GM23248 (cell line): ENCODE results near the gene LMF1. TPM values are rescaled to one million over a fixed set of nuclear protein-coding genes. Genes with fewer than 3 reads are reported as not detected.

Experiments used
- DNase-seq: peaks from one replicate; pipeline ENCODE4 v3.0.0-alpha.2; 2015
- H2AFZ ChIP-seq: fragments of 200-600 bp; sonication (generic); 2 replicates; pipeline ENCODE4 v1.6.1; 2016; ENCODE audit warnings: antibody characterized with exemption
- H3F3A ChIP-seq: fragments of 200-600 bp; sonication (generic); 2 replicates; pipeline ENCODE4 v1.6.1; 2016; ENCODE audit warnings: mild to moderate bottlenecking, antibody characterized with exemption, mixed run types; ENCODE audit not compliant: insufficient read depth
- H3K27ac ChIP-seq: fragments of 200-600 bp; sonication (generic); 2 replicates; pipeline ENCODE4 v1.5.1; 2016; ENCODE audit warnings: mild to moderate bottlenecking
- H3K27me3 ChIP-seq: fragments of 200-600 bp; sonication (generic); replicated peaks from 2 replicates; pipeline ENCODE4 v1.6.1; 2016; ENCODE audit warnings: mild to moderate bottlenecking; ENCODE audit not compliant: insufficient read depth
- H3K36me3 ChIP-seq: fragments of 200-600 bp; sonication (generic); 2 replicates; pipeline ENCODE4 v1.6.1; 2016; ENCODE audit warnings: low read depth, mild to moderate bottlenecking
- H3K4me1 ChIP-seq: fragments of 200-600 bp; sonication (generic); 2 replicates; pipeline ENCODE4 v1.6.1; 2016; ENCODE audit warnings: mild to moderate bottlenecking; ENCODE audit not compliant: insufficient read depth
- H3K4me2 ChIP-seq: fragments of 200-600 bp; sonication (generic); one replicate; pipeline ENCODE4 v1.6.1; 2016; ENCODE audit warnings: mild to moderate bottlenecking; ENCODE audit not compliant: unreplicated experiment
- H3K4me3 ChIP-seq: fragments of 200-600 bp; sonication (generic); 2 replicates; pipeline ENCODE4 v1.5.1; 2016; ENCODE audit warnings: mild to moderate bottlenecking
- H3K79me2 ChIP-seq: fragments of 200-600 bp; sonication (generic); 2 replicates; pipeline ENCODE4 v1.6.1; 2016; ENCODE audit warnings: mild to moderate bottlenecking; ENCODE audit not compliant: insufficient read depth
- H3K9ac ChIP-seq: fragments of 200-600 bp; sonication (generic); 2 replicates; pipeline ENCODE4 v1.6.1; 2016; ENCODE audit warnings: mild to moderate bottlenecking
- H3K9me2 ChIP-seq: fragments of 200-600 bp; sonication (generic); 2 replicates; pipeline ENCODE4 v1.6.1; 2016; ENCODE audit warnings: mixed run types, mild to moderate bottlenecking, moderate library complexity; ENCODE audit not compliant: insufficient read depth
- H3K9me3 ChIP-seq: fragments of 200-600 bp; sonication (generic); one replicate; pipeline ENCODE4 v1.6.1; 2017; ENCODE audit warnings: low read depth
- H4K20me1 ChIP-seq: fragments of 200-600 bp; sonication (generic); 2 replicates; pipeline ENCODE4 v1.6.0; 2016; ENCODE audit not compliant: insufficient read depth
- EZH2 ChIP-seq: fragments of 200-600 bp; sonication (generic); IDR thresholded peaks from 2 replicates; pipeline ENCODE4 v1.6.1; 2018; ENCODE audit warnings: antibody characterized with exemption, mild to moderate bottlenecking; ENCODE audit not compliant: insufficient read depth, poor library complexity, severe bottlenecking
- EZH2phosphoT487 ChIP-seq: fragments of 200-600 bp; sonication (generic); IDR thresholded peaks from 2 replicates; pipeline ENCODE4 v1.6.1; 2018; ENCODE audit warnings: antibody characterized with exemption, moderate library complexity, mild to moderate bottlenecking, low read depth; ENCODE audit not compliant: insufficient read depth
- WGBS, 2 experiments: methylation state at CpG; one replicate each; pipeline ENCODE4 v1.1.6; 2015 to 2017; ENCODE audit warnings: low lambda C conversion rate in 2 of 2, low coverage in 1 of 2; ENCODE audit errors: missing lambda C conversion rate in 2 of 2; 5-methylcytosine and 5-hydroxymethylcytosine counted together
- in situ Hi-C: fragments of 300-500 bp; cut with MboI; formaldehyde crosslinking; loops from 2 replicates; pipeline ENCODE4 v1.15.0; 2020
- polyA plus RNA-seq: library from polyadenylated mRNA; unstranded; fragments of >200 nt; fragmentation: Nextera tagmentation; extraction: Ambion mirVana; gene quantifications from 2 replicates; pipeline ENCODE4 v1.2.1, GENCODE V29; 2016
- total RNA-seq: library from RNA; depleted of rRNA; stranded (reverse); fragments of >200 nt; shearing (Covaris generic); gene quantifications from 2 replicates; pipeline ENCODE4 v1.2.3, GENCODE V29; 2014

Gene LMF1
- total and polyA plus RNA-seq, 2 experiments from 2014 or later, result 23.1 to 53.0 TPM

DNA sequence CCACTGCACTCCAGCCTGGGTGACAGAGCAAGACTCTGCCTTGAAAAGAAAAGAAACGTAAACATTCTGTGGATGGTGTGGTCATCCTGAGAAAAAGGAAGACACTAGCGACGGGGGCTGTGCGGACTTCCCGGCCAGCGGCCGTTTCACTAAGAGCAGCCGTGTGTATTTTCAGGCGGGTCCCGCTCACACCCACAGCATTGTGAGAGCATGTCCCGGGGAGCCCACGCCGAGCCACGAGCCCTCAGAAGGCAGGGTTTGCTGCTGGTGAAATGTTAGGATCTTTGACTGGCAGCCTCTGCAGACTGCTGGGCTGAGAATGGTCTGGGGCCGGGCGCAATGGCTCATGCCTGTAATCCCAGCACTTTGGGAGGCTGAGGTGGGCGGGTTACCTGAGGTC lies 40.3 kb downstream of the LMF1 start:
- no peaks in the 10 kb centered on the region for H3K79me2 ChIP-seq
- 92 to 97% methylated on average over 17 of the region's 17 CpGs for WGBS, 2 experiments
- H3K4me2 ChIP-seq, result no peak overlapping the region
- DNase-seq, result no peak
- TF ChIP-seq EZH2, result no peak
- TF ChIP-seq EZH2phosphoT487, result no peak
- no peaks in the 10 kb centered on the region for H3K36me3 ChIP-seq
- H3K9ac ChIP-seq, result no peak overlapping the region
- H3K27ac ChIP-seq, result no peak overlapping the region
- in situ Hi-C loops, result no loop called here
- no peaks in the 10 kb centered on the region for H3K27me3 ChIP-seq
- no peaks in the 10 kb centered on the region for H3F3A ChIP-seq
- no peak overlapping the region for H3K4me3 ChIP-seq
- H3K4me1 ChIP-seq, result no peaks in the 10 kb centered on the region
- no peaks in the 10 kb centered on the region for H3K9me2 ChIP-seq
- H4K20me1 ChIP-seq, result no peaks in the 10 kb centered on the region
- H3K9me3 ChIP-seq, result no peaks in the 10 kb centered on the region
- no peak overlapping the region for H2AFZ ChIP-seq

DNA sequence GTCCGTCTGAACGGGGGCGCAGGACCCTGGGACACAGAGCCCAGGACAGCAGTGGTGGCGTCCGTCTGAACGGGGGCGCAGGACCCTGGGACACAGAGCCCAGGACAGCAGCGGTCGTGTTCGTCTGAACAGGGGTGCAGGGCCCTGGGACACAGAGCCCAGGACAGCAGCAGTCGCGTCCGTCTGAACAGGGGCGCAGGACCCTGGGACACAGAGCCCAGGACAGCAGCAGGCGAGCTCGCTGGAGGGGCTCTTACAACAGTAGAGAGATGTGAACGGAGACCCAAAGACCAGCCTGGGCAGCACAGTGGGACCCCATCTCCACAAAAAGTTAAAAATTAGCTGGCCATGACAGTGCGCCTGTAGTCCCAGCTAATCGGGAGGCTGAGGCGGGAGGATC lies 40.7 kb downstream of the LMF1 start:
- H3K27ac ChIP-seq, result no peak overlapping the region
- H3K27me3 ChIP-seq, result no peaks in the 10 kb centered on the region
- DNase-seq, result no peak
- H3K4me3 ChIP-seq, result no peak overlapping the region
- in situ Hi-C loops, result no loop called here
- H3K9ac ChIP-seq, result no peak overlapping the region
- no peaks in the 10 kb centered on the region for H4K20me1 ChIP-seq
- no peaks in the 10 kb centered on the region for H3K79me2 ChIP-seq
- WGBS, 2 experiments, result 95 to 96% methylated on average over 4 to 20 of the region's 20 CpGs
- H3K4me1 ChIP-seq, result no peaks in the 10 kb centered on the region
- no peaks in the 10 kb centered on the region for H3F3A ChIP-seq
- TF ChIP-seq EZH2, result no peak
- no peak for TF ChIP-seq EZH2phosphoT487
- no peaks in the 10 kb centered on the region for H3K9me2 ChIP-seq
- H2AFZ ChIP-seq, result no peak overlapping the region
- no peaks in the 10 kb centered on the region for H3K36me3 ChIP-seq
- no peak overlapping the region for H3K4me2 ChIP-seq
- no peaks in the 10 kb centered on the region for H3K9me3 ChIP-seq

DNA sequence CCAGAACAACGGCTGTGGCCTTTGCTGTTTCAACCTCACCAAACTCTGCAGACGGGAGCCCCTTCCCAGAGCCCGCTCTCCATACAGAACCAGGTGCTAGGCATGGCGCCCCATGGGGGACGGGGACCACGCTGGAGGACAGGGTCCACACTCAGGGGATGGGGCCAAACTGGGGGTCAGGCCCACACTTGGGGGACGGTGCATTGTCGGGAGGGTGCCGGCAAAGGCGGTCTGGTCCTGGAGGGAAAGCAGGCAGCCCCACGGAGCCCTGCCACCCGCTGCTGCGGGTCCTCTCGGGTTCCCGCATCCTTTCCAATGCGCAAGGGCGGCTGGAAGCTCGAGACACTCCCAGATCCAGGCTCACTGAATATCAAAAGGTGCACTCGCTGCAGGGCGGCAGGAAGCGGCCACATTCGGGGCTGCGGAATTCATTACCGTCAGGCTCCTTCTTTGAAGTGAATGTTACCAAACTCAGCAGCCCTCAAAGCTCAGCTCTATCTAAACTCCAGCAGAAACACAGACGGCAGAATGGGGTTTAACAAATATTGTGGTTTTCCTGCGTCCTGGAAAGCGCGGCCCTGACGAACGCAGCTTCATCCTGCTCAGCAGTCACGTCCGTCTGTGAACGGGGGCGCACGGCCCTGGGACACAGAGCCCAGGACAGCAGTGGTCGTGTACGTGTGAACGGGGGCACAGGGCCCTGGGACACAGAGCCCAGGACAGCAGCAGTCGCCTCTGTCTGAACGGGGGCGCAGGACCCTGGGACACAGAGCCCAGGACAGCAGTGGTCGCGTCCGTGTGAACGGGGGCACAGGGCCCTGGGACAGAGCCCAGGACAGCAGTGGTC lies 41.3 kb downstream of the LMF1 start:
- H3K4me2 ChIP-seq, result no peak overlapping the region
- TF ChIP-seq EZH2phosphoT487 (no peak), EZH2 (no peak)
- in situ Hi-C loops, result no loop called here
- no peak overlapping the region for H2AFZ ChIP-seq
- H3K36me3 ChIP-seq, result no peaks in the 10 kb centered on the region
- H4K20me1 ChIP-seq, result no peaks in the 10 kb centered on the region
- no peak for DNase-seq
- no peaks in the 10 kb centered on the region for H3K4me1 ChIP-seq
- no peaks in the 10 kb centered on the region for H3K9me2 ChIP-seq
- no peak overlapping the region for H3K27ac ChIP-seq
- no peaks in the 10 kb centered on the region for H3F3A ChIP-seq
- WGBS, 2 experiments, result 88 to 91% methylated on average over 41 to 45 of the region's 45 CpGs
- H3K79me2 ChIP-seq, result no peaks in the 10 kb centered on the region
- H3K9me3 ChIP-seq, result no peaks in the 10 kb centered on the region
- no peak overlapping the region for H3K9ac ChIP-seq
- no peak overlapping the region for H3K4me3 ChIP-seq
- no peaks in the 10 kb centered on the region for H3K27me3 ChIP-seq

DNA sequence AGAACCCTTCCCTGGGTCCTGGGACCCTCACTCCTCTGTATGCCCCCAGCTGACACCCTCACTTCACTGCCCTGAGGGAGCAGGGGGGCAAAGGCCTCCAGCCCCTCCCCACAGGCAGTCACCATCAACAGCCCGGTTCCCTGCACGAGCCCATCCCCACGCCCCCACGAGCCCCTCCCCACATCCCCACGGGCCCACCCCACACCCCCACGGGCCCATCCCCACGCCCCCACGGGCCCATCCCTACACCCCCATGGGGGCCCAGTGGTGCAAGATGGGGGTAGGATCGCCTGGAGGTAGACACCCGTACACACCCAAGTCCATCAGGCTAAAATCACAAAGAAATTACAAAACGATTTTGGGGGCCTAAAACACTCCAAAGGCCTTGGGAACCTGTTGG lies 42.3 kb downstream of the LMF1 start:
- Histone ChIP-seq H3K27me3 (no peaks in the 10 kb centered on the region), H3K36me3 (no peaks in the 10 kb centered on the region), H3K4me2 (no peak overlapping the region), H4K20me1 (no peaks in the 10 kb centered on the region), H3F3A (no peaks in the 10 kb centered on the region), H3K27ac (no peak overlapping the region), H2AFZ (no peak overlapping the region), H3K9me2 (no peaks in the 10 kb centered on the region), H3K4me3 (no peak overlapping the region), H3K79me2 (no peaks in the 10 kb centered on the region), H3K9ac (no peak overlapping the region), H3K4me1 (no peaks in the 10 kb centered on the region), H3K9me3 (no peaks in the 10 kb centered on the region)
- no peak for DNase-seq
- in situ Hi-C loops, result no loop called here
- TF ChIP-seq EZH2 (no peak), EZH2phosphoT487 (no peak)
- 75 to 80% methylated on average over 5 to 11 of the region's 11 CpGs for WGBS, 2 experiments
